ENCODE data around the gene GCHFR.

DNA sequence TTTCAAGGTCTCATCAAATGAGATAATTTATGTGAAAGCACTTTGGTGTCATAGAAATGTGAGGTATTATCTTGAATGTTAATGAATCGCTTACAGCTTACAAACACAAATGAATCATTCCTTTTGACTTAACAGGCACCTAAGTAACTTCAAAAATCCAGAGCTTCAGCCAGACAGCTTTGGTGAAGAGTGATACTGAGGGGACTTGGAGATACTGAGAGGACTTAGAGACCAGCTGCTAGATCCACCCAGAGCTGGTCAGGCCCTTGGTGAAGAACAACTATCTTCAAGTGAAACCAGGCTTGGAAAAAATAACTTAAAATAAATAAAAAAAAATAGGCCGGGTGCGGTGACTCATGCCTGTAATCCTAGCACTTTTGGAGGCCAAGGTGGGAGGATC, 26.9 kb downstream of the GCHFR start:
- TF ChIP-seq, protein P1, sequence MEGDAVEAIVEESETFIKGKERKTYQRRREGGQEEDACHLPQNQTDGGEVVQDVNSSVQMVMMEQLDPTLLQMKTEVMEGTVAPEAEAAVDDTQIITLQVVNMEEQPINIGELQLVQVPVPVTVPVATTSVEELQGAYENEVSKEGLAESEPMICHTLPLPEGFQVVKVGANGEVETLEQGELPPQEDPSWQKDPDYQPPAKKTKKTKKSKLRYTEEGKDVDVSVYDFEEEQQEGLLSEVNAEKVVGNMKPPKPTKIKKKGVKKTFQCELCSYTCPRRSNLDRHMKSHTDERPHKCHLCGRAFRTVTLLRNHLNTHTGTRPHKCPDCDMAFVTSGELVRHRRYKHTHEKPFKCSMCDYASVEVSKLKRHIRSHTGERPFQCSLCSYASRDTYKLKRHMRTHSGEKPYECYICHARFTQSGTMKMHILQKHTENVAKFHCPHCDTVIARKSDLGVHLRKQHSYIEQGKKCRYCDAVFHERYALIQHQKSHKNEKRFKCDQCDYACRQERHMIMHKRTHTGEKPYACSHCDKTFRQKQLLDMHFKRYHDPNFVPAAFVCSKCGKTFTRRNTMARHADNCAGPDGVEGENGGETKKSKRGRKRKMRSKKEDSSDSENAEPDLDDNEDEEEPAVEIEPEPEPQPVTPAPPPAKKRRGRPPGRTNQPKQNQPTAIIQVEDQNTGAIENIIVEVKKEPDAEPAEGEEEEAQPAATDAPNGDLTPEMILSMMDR (IDR thresholded peaks at IDR 0.05), result no peak
- TF ChIP-seq POLR2A (IDR thresholded peaks at IDR 0.05) (no peak), EP300 (IDR thresholded peaks at IDR 0.05) (no peak), POLR2AphosphoS5 (IDR thresholded peaks at IDR 0.05) (no peak)

All from suprapubic skin (tissue), 4 donors.